HG02571 (cell line): ENCODE data around the gene CUZD1.

Experiments used
- ATAC-seq: cut with Tn5 transposase; IDR thresholded peaks from one replicate; pipeline ENCODE4 v1.9.1; 2021; ENCODE audit warnings: mild to moderate bottlenecking, moderate library complexity; ENCODE audit not compliant: unreplicated experiment

CUZD1 gene

GRCh38 chr10:122855745-122856144 lies 10.1 kb upstream of the CUZD1 start:
- ATAC-seq: no peak

GRCh38 chr10:122854648-122855047 lies 9.0 kb upstream of the CUZD1 start:
- ATAC-seq: no peak

- no peak for ATAC-seq
Measured at GRCh38 chr10:122853665-122854313, 8.1 kb upstream of the CUZD1 start.

GRCh38 chr10:122852261-122852660 lies 6.6 kb upstream of the CUZD1 start:
- no peak for ATAC-seq

- ATAC-seq: no peak
Measured at GRCh38 chr10:122850705-122851640, 5.3 kb upstream of the CUZD1 start.

GRCh38 chr10:122849900-122850605 lies 4.4 kb upstream of the CUZD1 start:
- ATAC-seq: no peak

- ATAC-seq: no peak
Measured at GRCh38 chr10:122849090-122849489, 3.4 kb upstream of the CUZD1 start.

- ATAC-seq: no peak
Measured at GRCh38 chr10:122847782-122848604, 2.3 kb upstream of the CUZD1 start.

- no peak for ATAC-seq
Measured at GRCh38 chr10:122844146-122844545, 1.5 kb downstream of the CUZD1 start.

GRCh38 chr10:122841569-122841968 lies 4.1 kb downstream of the CUZD1 start:
- ATAC-seq: no peak

- ATAC-seq: no peak
Measured at GRCh38 chr10:122839505-122839904, 6.2 kb downstream of the CUZD1 start.

GRCh38 chr10:122838880-122839279 lies 6.8 kb downstream of the CUZD1 start:
- ATAC-seq: no peak

GRCh38 chr10:122835908-122836307 lies 9.7 kb downstream of the CUZD1 start:
- no peak for ATAC-seq

GRCh38 chr10:122830965-122831353 lies 14.7 kb downstream of the CUZD1 start:
- no peak for ATAC-seq

GRCh38 chr10:122830273-122830964 lies 15.2 kb downstream of the CUZD1 start:
- no peak for ATAC-seq

- ATAC-seq: no peak
Measured at GRCh38 chr10:122829454-122829853, 16.2 kb downstream of the CUZD1 start.

GRCh38 chr10:122828716-122829255 lies 16.9 kb downstream of the CUZD1 start:
- ATAC-seq: no peak

- no peak for ATAC-seq
Measured at GRCh38 chr10:122827302-122827701, 18.4 kb downstream of the CUZD1 start.

- no peak for ATAC-seq
Measured at GRCh38 chr10:122822973-122823690, 22.5 kb downstream of the CUZD1 start.
